H9 (cell line): ENCODE data around the gene OR1J2. TPM values are rescaled to one million over a fixed set of nuclear protein-coding genes. Genes with fewer than 3 reads are reported as not detected.

Source experiments
- DNase-seq: peaks from one replicate; pipeline ENCODE4 v3.0.0-alpha.2; 2017
- H2AFZ ChIP-seq: one replicate; pipeline ENCODE4 v1.6.1; 2013; ENCODE audit warnings: mild to moderate bottlenecking, low read length, control low read depth, moderate library complexity
- H2AK5ac ChIP-seq: 2 replicates; pipeline ENCODE4 v1.6.1; 2013; ENCODE audit warnings: low read length, control low read depth, mixed read lengths; ENCODE audit not compliant: insufficient read length
- H2BK120ac ChIP-seq: one replicate; pipeline ENCODE4 v1.6.1; 2013; ENCODE audit warnings: low read depth, mild to moderate bottlenecking, low read length, control low read depth, inconsistent platforms; ENCODE audit not compliant: poor library complexity, severe bottlenecking
- H2BK12ac ChIP-seq: 2 replicates; pipeline ENCODE4 v1.6.1; 2013; ENCODE audit warnings: low read length, control low read depth, mixed read lengths, low read depth; ENCODE audit not compliant: insufficient read length
- H2BK15ac ChIP-seq: 2 replicates; pipeline ENCODE4 v1.6.1; 2013; ENCODE audit warnings: low read depth, low read length, control low read depth
- H2BK20ac ChIP-seq: one replicate; pipeline ENCODE4 v1.6.1; 2013; ENCODE audit warnings: low read depth, mild to moderate bottlenecking, low read length, control low read depth, inconsistent platforms; ENCODE audit not compliant: poor library complexity, severe bottlenecking
- H2BK5ac ChIP-seq: 2 replicates; pipeline ENCODE4 v1.6.1; 2013; ENCODE audit warnings: low read length, control low read depth, mixed read lengths; ENCODE audit not compliant: insufficient read length
- H3K14ac ChIP-seq: 2 replicates; pipeline ENCODE4 v1.6.1; 2013; ENCODE audit warnings: low read length, control low read depth; ENCODE audit not compliant: insufficient read depth
- H3K18ac ChIP-seq: 2 replicates; pipeline ENCODE4 v1.6.1; 2013; ENCODE audit warnings: low read depth, mild to moderate bottlenecking, mixed read lengths, low read length, control low read depth; ENCODE audit not compliant: insufficient read length
- H3K23ac ChIP-seq: 2 replicates; pipeline ENCODE4 v1.6.1; 2013; ENCODE audit warnings: low read length, control low read depth, mixed read lengths, low read depth; ENCODE audit not compliant: insufficient read length
- H3K23me2 ChIP-seq: 2 replicates; pipeline ENCODE4 v1.6.1; 2013; ENCODE audit warnings: low read depth, mild to moderate bottlenecking, mixed read lengths, low read length, control low read depth; ENCODE audit not compliant: insufficient read length, poor library complexity, severe bottlenecking
- H3K27ac ChIP-seq: 2 replicates; pipeline ENCODE4 v1.5.1; 2013; ENCODE audit warnings: low read length, control low read depth, mixed read lengths, low read depth; ENCODE audit not compliant: insufficient read length
- H3K27me3 ChIP-seq: 2 replicates; pipeline ENCODE4 v1.6.1; 2013; ENCODE audit warnings: low read length, control low read depth, inconsistent platforms; ENCODE audit not compliant: insufficient read depth
- H3K4ac ChIP-seq: 2 replicates; pipeline ENCODE4 v1.6.1; 2013; ENCODE audit warnings: low read depth, mild to moderate bottlenecking, control low read depth, inconsistent platforms, low read length, moderate library complexity
- H3K4me1 ChIP-seq: 2 replicates; pipeline ENCODE4 v1.6.1; 2013; ENCODE audit warnings: low read length, control low read depth, inconsistent platforms; ENCODE audit not compliant: insufficient read depth
- H3K4me2 ChIP-seq: 2 replicates; pipeline ENCODE4 v1.6.1; 2013; ENCODE audit warnings: low read length, control low read depth, mixed read lengths; ENCODE audit not compliant: insufficient read length, insufficient read depth
- H3K56ac ChIP-seq: 2 replicates; pipeline ENCODE4 v1.6.1; 2013; ENCODE audit warnings: low read depth, mild to moderate bottlenecking, mixed read lengths, low read length, control low read depth; ENCODE audit not compliant: insufficient read length
- H3K79me1 ChIP-seq: 2 replicates; pipeline ENCODE4 v1.6.1; 2013; ENCODE audit warnings: low read depth, mild to moderate bottlenecking, moderate library complexity, low read length, control low read depth, inconsistent platforms; ENCODE audit not compliant: insufficient read depth, poor library complexity, severe bottlenecking
- H3K79me2 ChIP-seq: 2 replicates; pipeline ENCODE4 v1.6.1; 2013; ENCODE audit warnings: low read length, control low read depth, inconsistent platforms; ENCODE audit not compliant: insufficient read depth
- H3K9ac ChIP-seq: 2 replicates; pipeline ENCODE4 v1.6.1; 2013; ENCODE audit warnings: low read length, control low read depth, mixed read lengths; ENCODE audit not compliant: insufficient read length; ENCODE audit errors: extremely low read depth
- H3K9me3 ChIP-seq: one replicate; pipeline ENCODE4 v1.6.1; 2013; ENCODE audit warnings: low read depth, low read length, inconsistent platforms; ENCODE audit not compliant: control insufficient read depth
- H3T11ph ChIP-seq: one replicate; pipeline ENCODE4 v1.6.1; 2013; ENCODE audit warnings: mild to moderate bottlenecking, low read length, control low read depth, inconsistent platforms
- H4K20me1 ChIP-seq: one replicate; pipeline ENCODE4 v1.6.1; 2013; ENCODE audit not compliant: control insufficient read depth, insufficient read length, insufficient read depth
- H4K5ac ChIP-seq: 2 replicates; pipeline ENCODE4 v1.6.1; 2013; ENCODE audit warnings: low read depth, mild to moderate bottlenecking, mixed read lengths, low read length, control low read depth; ENCODE audit not compliant: insufficient read length
- H4K8ac ChIP-seq: replicated peaks from 2 replicates; pipeline ENCODE4 v1.6.1; 2013; ENCODE audit warnings: low read length, control low read depth, mixed read lengths, low read depth; ENCODE audit not compliant: insufficient read length
- H4K91ac ChIP-seq: 2 replicates; pipeline ENCODE4 v1.6.1; 2013; ENCODE audit warnings: low read depth, mild to moderate bottlenecking, moderate library complexity, mixed read lengths, low read length, control low read depth; ENCODE audit not compliant: insufficient read length
- H3K27ac Mint-ChIP-seq, 3 experiments: 2 replicates in 2 of 3; 3 replicates in 1 of 3; pipeline ENCODE4 v1.8.0; 2020 to 2021; ENCODE audit warnings: mixed read lengths in 3 of 3, mild to moderate bottlenecking in 1 of 3, moderate library complexity in 1 of 3
- H3K27me3 Mint-ChIP-seq: 2 replicates; pipeline ENCODE4 v1.8.0; 2021; ENCODE audit warnings: low read depth, mild to moderate bottlenecking, moderate library complexity, mixed read lengths
- H3K36me3 Mint-ChIP-seq, 3 experiments: 2 replicates in 2 of 3; 3 replicates in 1 of 3; pipeline ENCODE4 v1.8.0; 2020 to 2021; ENCODE audit warnings: low read depth in 3 of 3, mixed read lengths in 3 of 3; ENCODE audit not compliant: insufficient read depth in 1 of 3
- H3K4me1 Mint-ChIP-seq, 2 experiments: 2 replicates each; pipeline ENCODE4 v1.8.0; 2020; ENCODE audit warnings: mixed read lengths in 2 of 2
- H3K4me3 Mint-ChIP-seq, 2 experiments: 2 replicates in 1 of 2; 3 replicates in 1 of 2; pipeline ENCODE4 v1.8.0; 2020 to 2021; ENCODE audit warnings: mild to moderate bottlenecking in 2 of 2, mixed read lengths in 2 of 2, moderate library complexity in 1 of 2
- H3K9me3 Mint-ChIP-seq, 2 experiments: 2 replicates in 1 of 2; 3 replicates in 1 of 2; pipeline ENCODE4 v1.8.0; 2020; ENCODE audit warnings: mild to moderate bottlenecking in 2 of 2, mixed read lengths in 2 of 2, moderate library complexity in 1 of 2
- WGBS: extraction: QIAGEN DNeasy Blood & Tissue Kit; methylation state at CpG from one replicate; pipeline ENCODE4 v1.1.7; 2013; ENCODE audit warnings: missing lambda C conversion rate, low lambda C conversion rate, mixed read lengths; ENCODE audit not compliant: insufficient read length; ENCODE audit errors: extremely low coverage; 5-methylcytosine and 5-hydroxymethylcytosine counted together
- total RNA-seq: library from RNA; stranded (reverse); gene quantifications from 2 replicates; pipeline ENCODE4 v1.2.1, GENCODE V29; 2021
- TF ChIP-seq, protein P1 (sequence below): fragments of 200-600 bp; sonication (generic); conservative IDR thresholded peaks from 3 replicates; pipeline ENCODE4 v1.8.0; 2021; ENCODE audit warnings: antibody characterized with exemption, mild to moderate bottlenecking

OR1J2 gene
- total RNA-seq, 1 experiment from 2014 or later: not detected

DNA sequence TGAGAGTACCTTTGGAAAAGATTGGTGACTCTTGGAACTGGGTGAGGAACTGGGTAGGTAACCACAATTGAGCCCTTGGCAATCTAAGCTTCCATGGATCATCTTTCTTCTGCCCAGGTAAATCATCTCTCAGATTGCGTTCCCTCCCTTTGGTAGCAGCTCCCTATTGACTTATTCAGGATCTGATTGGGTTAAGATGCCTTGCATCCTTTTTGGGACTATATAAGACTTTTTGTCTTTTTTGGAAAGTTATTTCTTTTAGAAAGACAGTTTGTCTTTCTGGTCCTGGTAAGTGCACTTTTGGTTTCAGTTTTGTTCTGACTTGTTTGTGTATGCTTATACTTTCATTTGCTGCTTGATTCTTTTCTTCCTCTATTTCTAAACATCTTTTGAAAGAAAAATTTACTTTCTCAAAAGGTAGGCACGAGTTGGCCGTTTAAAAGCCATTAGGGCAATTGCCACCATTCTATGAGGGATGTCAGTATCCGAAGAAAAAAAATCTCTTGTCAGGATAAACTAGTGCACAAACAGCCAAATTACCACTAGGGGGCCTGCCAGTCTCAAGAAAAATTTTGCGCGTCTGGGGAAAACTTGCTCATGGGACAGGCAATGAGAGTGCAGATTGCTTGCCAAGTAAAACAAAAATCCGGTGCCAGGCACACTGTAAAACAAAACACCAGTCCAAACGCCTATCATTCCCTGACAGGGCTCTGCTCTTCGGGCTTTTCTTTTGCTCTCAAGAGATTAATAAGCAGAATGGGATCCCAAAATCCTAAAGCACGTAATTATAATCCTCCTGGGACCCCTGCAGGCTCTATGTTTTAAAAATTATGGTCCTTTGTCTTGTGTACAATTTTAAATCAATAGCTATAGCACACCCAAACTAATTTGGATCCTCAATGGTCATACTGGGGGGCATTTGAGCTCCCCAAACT is 45.7 kb upstream of the OR1J2 start:
- Mint-ChIP-seq H3K9me3 (peaks cover 43 to 60% of the 10 kb centered on the region in 2 experiments), H3K27me3 (peaks cover 15% of the 10 kb centered on the region), H3K36me3 (peaks cover 0 to 4% (median 0%) of the 10 kb centered on the region in 3 experiments; a peak in 3 of 7 replicates), H3K27ac (no peak overlapping the region; a peak in 1 of 7 replicates), H3K4me1 (peaks cover 5% of the 10 kb centered on the region in 2 experiments; a peak in 2 of 4 replicates), H3K4me3 (no peak overlapping the region)
- H2BK5ac ChIP-seq: no peak overlapping the region
- H3K4me2 ChIP-seq: no peak overlapping the region
- no peak overlapping the region for H2AFZ ChIP-seq
- H3K14ac ChIP-seq: no peak overlapping the region
- H3K18ac ChIP-seq: no peak overlapping the region
- H3K79me1 ChIP-seq: no peaks in the 10 kb centered on the region
- no peak overlapping the region for H2BK15ac ChIP-seq
- WGBS: no CpG with 5 or more reads among the region's 10 CpGs
- no peak overlapping the region for H3K23ac ChIP-seq
- H4K20me1 ChIP-seq: no peaks in the 10 kb centered on the region
- no peak overlapping the region for H4K91ac ChIP-seq
- DNase-seq: peak; percentile 68
- no peak overlapping the region for H3K9ac ChIP-seq
- H3K27me3 ChIP-seq: no peaks in the 10 kb centered on the region
- no peaks in the 10 kb centered on the region for H3K23me2 ChIP-seq
- no peak overlapping the region for H3K4ac ChIP-seq
- H4K5ac ChIP-seq: no peak overlapping the region
- peaks cover 8% of the 10 kb centered on the region for H3K9me3 ChIP-seq
- H2BK20ac ChIP-seq: no peak overlapping the region
- H2BK12ac ChIP-seq: no peak overlapping the region
- H2AK5ac ChIP-seq: no peak overlapping the region
- H3K56ac ChIP-seq: no peak overlapping the region
- H3K27ac ChIP-seq: no peak overlapping the region
- no peak overlapping the region for H3T11ph ChIP-seq
- no peak overlapping the region for H4K8ac ChIP-seq
- no peaks in the 10 kb centered on the region for H3K79me2 ChIP-seq
- no peak overlapping the region for H2BK120ac ChIP-seq
- H3K4me1 ChIP-seq: no peaks in the 10 kb centered on the region
- TF ChIP-seq, protein P1, sequence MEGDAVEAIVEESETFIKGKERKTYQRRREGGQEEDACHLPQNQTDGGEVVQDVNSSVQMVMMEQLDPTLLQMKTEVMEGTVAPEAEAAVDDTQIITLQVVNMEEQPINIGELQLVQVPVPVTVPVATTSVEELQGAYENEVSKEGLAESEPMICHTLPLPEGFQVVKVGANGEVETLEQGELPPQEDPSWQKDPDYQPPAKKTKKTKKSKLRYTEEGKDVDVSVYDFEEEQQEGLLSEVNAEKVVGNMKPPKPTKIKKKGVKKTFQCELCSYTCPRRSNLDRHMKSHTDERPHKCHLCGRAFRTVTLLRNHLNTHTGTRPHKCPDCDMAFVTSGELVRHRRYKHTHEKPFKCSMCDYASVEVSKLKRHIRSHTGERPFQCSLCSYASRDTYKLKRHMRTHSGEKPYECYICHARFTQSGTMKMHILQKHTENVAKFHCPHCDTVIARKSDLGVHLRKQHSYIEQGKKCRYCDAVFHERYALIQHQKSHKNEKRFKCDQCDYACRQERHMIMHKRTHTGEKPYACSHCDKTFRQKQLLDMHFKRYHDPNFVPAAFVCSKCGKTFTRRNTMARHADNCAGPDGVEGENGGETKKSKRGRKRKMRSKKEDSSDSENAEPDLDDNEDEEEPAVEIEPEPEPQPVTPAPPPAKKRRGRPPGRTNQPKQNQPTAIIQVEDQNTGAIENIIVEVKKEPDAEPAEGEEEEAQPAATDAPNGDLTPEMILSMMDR: peak; percentile 80
